Lung (tissue), 12 donors: Measurements from ENCODE around the gene BASP1. TPM values are rescaled to one million over a fixed set of nuclear protein-coding genes. Genes with fewer than 3 reads are reported as not detected.
"Not testable (repeated sequence)": the region's sequence is repeated elsewhere in the genome, so short reads cannot be mapped to it uniquely, and the experiment has no call there.

Experiments
- ATAC-seq: fragments of 200-7000 bp; cut with Tn5 transposase; one replicate; pipeline ENCODE4 v1.9.1; 2020; ENCODE audit warnings: moderate number of reproducible peaks; ENCODE audit not compliant: insufficient read depth, low FRiP score
- DNase-seq, 3 donors: peaks; one replicate each; pipeline ENCODE4 v3.0.0-alpha.2; 2013 to 2017
- H3K27ac ChIP-seq, 2 donors: one replicate each; pipeline ENCODE4 v1.5.1; 2013; ENCODE audit warnings: mild to moderate bottlenecking in 2 of 2, moderate library complexity in 2 of 2, control low read depth in 1 of 2, inconsistent platforms in 1 of 2, low read depth in 1 of 2, low read length in 1 of 2
- H3K27me3 ChIP-seq, 3 donors: one replicate each; pipeline ENCODE4 v1.5.1; 2013; ENCODE audit warnings: low read length in 2 of 3; ENCODE audit not compliant: control insufficient read depth in 3 of 3, insufficient read depth in 3 of 3
- H3K36me3 ChIP-seq, 4 donors: one replicate each; pipeline ENCODE4 v1.5.1; 2013; ENCODE audit warnings: low read length in 4 of 4, mild to moderate bottlenecking in 1 of 4, moderate library complexity in 1 of 4; ENCODE audit not compliant: control insufficient read depth in 4 of 4, insufficient read depth in 4 of 4
- H3K4me1 ChIP-seq, 5 donors: one replicate each; pipeline ENCODE4 v1.5.1; 2013; ENCODE audit warnings: low read length in 5 of 5, mild to moderate bottlenecking in 2 of 5, moderate library complexity in 1 of 5; ENCODE audit not compliant: control insufficient read depth in 5 of 5, insufficient read depth in 5 of 5
- H3K4me3 ChIP-seq: one replicate; pipeline ENCODE4 v1.5.1; 2013; ENCODE audit warnings: mild to moderate bottlenecking, control low read depth, moderate library complexity
- H3K9ac ChIP-seq, 2 donors: one replicate each; pipeline ENCODE4 v1.5.1; 2013; ENCODE audit warnings: low read length in 2 of 2, control low read depth in 1 of 2; ENCODE audit not compliant: insufficient read depth in 1 of 2
- H3K9me3 ChIP-seq, 4 donors: one replicate each; pipeline ENCODE4 v1.5.1; 2013; ENCODE audit warnings: low read length in 3 of 4, mild to moderate bottlenecking in 1 of 4, moderate library complexity in 1 of 4; ENCODE audit not compliant: control insufficient read depth in 4 of 4, insufficient read depth in 3 of 4
- WGBS, 2 donors: extraction: QIAGEN DNeasy Blood & Tissue Kit; methylation state at CpG; one replicate each; pipeline ENCODE4 v1.1.7; 2013; 5-methylcytosine and 5-hydroxymethylcytosine counted together
- polyA plus RNA-seq, 2 donors: library from polyadenylated mRNA; stranded (reverse); fragments of 200-250 nt; gene quantifications; one replicate each; pipeline ENCODE4 v1.2.1, GENCODE V29; 2013
- total RNA-seq, 2 donors: library from RNA; depleted of rRNA in 1 of 2; stranded (reverse); fragments of >200 nt in 1 of 2; gene quantifications; one replicate each; pipeline ENCODE4 v1.2.1, GENCODE V29; 2014 to 2021
- TF ChIP-seq, protein P1 (sequence below): IDR thresholded peaks from 2 replicates; pipeline ENCODE4 v1.5.1; 2012; ENCODE audit warnings: mild to moderate bottlenecking; ENCODE audit errors: control extremely low read depth, extremely low read depth
- donor health status: control.
- donor health status: control.
- donor health status: Bipolar disorder and iron deficiency.
- donor health status: healthy.
- donor health status: DM: yes; HTN: yes; CAD: no.

Gene BASP1
- total and polyA plus RNA-seq, 4 donors = 12.7 to 118 (median 33.2) TPM

GRCh38 chr5:17316970-17317459, 99.6 kb downstream of the BASP1 start:
- Histone ChIP-seq H3K27me3 (no peaks in the 10 kb centered on the region), H3K4me1 (peaks cover 0 to 19% (median 0%) of the 10 kb centered on the region in 5 donors), H3K27ac (no peak overlapping the region), H3K36me3 (no peaks in the 10 kb centered on the region), H3K9ac (no peak overlapping the region), H3K4me3 (no peak overlapping the region), H3K9me3 (no peaks in the 10 kb centered on the region)
- ATAC-seq (peak; percentile 77), DNase-seq (peak in 1 of 3 donors; percentile 42)
- TF ChIP-seq, protein P1, sequence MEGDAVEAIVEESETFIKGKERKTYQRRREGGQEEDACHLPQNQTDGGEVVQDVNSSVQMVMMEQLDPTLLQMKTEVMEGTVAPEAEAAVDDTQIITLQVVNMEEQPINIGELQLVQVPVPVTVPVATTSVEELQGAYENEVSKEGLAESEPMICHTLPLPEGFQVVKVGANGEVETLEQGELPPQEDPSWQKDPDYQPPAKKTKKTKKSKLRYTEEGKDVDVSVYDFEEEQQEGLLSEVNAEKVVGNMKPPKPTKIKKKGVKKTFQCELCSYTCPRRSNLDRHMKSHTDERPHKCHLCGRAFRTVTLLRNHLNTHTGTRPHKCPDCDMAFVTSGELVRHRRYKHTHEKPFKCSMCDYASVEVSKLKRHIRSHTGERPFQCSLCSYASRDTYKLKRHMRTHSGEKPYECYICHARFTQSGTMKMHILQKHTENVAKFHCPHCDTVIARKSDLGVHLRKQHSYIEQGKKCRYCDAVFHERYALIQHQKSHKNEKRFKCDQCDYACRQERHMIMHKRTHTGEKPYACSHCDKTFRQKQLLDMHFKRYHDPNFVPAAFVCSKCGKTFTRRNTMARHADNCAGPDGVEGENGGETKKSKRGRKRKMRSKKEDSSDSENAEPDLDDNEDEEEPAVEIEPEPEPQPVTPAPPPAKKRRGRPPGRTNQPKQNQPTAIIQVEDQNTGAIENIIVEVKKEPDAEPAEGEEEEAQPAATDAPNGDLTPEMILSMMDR = no peak
- WGBS, 2 donors = 23 to 35% methylated on average over 6 of the region's 6 CpGs

GRCh38 chr5:17317473-17317872, 100.0 kb downstream of the BASP1 start:
- no peak overlapping the region for H3K9ac ChIP-seq
- no peak for ATAC-seq
- H3K27me3 ChIP-seq = no peaks in the 10 kb centered on the region
- peaks cover 0 to 14% (median 0%) of the 10 kb centered on the region in 5 donors for H3K4me1 ChIP-seq
- no peak overlapping the region for H3K4me3 ChIP-seq
- H3K27ac ChIP-seq = no peak overlapping the region
- H3K9me3 ChIP-seq = no peaks in the 10 kb centered on the region
- 18 to 53% methylated on average over 5 of the region's 5 CpGs for WGBS, 2 donors
- no peaks in the 10 kb centered on the region for H3K36me3 ChIP-seq
- DNase-seq = no peak
- TF ChIP-seq, protein P1 = no peak

GRCh38 chr5:17319095-17319494, 101.7 kb downstream of the BASP1 start:
- not testable (repeated sequence) for H3K9ac ChIP-seq, DNase-seq, H3K9me3 ChIP-seq, ATAC-seq, H3K27me3 ChIP-seq, H3K4me3 ChIP-seq, H3K36me3 ChIP-seq, H3K27ac ChIP-seq
- H3K4me1 ChIP-seq = peaks cover 0 to 12% (median 0%) of the 10 kb centered on the region in 5 donors
- 86 to 87% methylated on average over 3 of the region's 3 CpGs for WGBS, 2 donors

- Histone ChIP-seq H3K4me3 (no peak overlapping the region), H3K36me3 (no peaks in the 10 kb centered on the region), H3K9me3 (no peaks in the 10 kb centered on the region), H3K27me3 (no peaks in the 10 kb centered on the region), H3K4me1 (peaks cover 0 to 5% (median 0%) of the 10 kb centered on the region in 5 donors), H3K27ac (no peak overlapping the region), H3K9ac (no peak overlapping the region)
- TF ChIP-seq, protein P1 = no peak
- DNase-seq (no peak), ATAC-seq (no peak)
- 87 to 92% methylated on average over 3 of the region's 3 CpGs for WGBS, 2 donors
These were observed 108.6 kb downstream of the BASP1 start for GRCh38 chr5:17325770-17326599.
